Prostate gland (tissue), 2 donors: Measurements from ENCODE around the gene APOL3.

ENCODE experiments used
- CTCF ChIP-seq, 4 experiments: fragments of 200-600 bp in 2 of 4; fragments of 450-650 bp in 2 of 4; sonication (generic) in 2 of 4; IDR thresholded peaks; 1 replicate in 3 of 4; 2 replicates in 1 of 4; pipeline ENCODE4 v1.5.1; 2016 to 2019; ENCODE audit warnings: antibody characterized with exemption in 4 of 4, mild to moderate bottlenecking in 2 of 4, moderate library complexity in 2 of 4
- POLR2A ChIP-seq: fragments of 450-650 bp; IDR thresholded peaks from one replicate; pipeline ENCODE4 v1.6.1; 2016; ENCODE audit warnings: antibody characterized with exemption, mild to moderate bottlenecking

DNA sequence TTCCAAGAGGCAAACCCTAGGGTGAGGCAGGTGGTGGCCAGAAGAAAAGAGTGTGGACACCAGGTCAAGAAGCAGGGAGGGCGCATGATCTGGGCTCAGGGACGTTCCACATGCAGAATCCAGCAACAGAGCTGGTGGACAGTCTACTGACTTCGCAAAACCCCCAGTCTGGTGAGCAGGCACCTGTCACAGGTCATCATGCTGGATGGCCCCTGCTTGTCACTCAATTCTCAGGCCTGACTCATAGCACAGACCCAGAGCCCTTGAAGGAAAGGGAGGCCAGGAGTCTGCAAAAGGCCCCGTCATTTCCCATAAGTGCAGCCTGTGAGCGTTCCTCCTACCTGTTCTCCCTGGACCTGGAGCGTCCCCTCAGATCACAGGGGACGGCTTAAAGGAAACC, 22.9 kb upstream of the APOL3 start:
- TF ChIP-seq CTCF (IDR thresholded peaks at IDR 0.05) = no peak
- no peak for TF ChIP-seq POLR2A
